Measurements from ENCODE around the gene EXOC2. TPM values are rescaled to one million over a fixed set of nuclear protein-coding genes. Genes with fewer than 3 reads are reported as not detected.

The EXOC2 gene
- total RNA-seq, 1 donor from 2014 or later: 22.6 TPM

DNA sequence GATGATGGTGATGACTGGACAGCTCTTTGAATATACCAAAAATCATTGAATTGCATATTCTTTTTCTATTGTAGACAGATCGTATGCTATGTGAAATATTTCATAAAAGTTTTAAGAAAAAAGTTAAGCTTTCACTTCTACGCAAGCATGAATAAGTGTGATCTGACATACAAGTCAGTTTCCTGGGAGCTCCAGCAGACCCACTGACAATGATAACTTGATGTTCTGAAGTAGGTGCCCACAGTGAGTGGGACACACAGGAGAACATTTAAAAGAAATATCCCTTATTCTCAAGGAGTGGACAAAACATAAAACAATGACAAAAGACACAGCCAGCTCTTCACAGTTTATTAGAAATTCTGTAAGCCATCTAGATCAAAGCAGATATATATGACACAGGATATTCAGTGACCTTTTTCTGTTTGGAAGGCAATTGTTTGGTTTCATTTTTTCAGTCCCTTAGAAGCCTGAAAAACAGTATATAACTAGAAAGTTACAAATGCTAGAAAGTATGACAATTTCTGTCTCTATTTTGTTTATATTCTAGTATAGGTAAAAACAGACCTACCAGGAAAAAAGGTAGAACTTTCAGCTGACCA, 200.0 kb downstream of the EXOC2 start:
- no peak overlapping the region for H3K4me3 Mint-ChIP-seq
- H3K36me3 Mint-ChIP-seq (ENCODE audit: low read depth): peaks cover 29% of the 10 kb centered on the region
- H3K4me1 Mint-ChIP-seq: no peaks in the 10 kb centered on the region
- peaks cover 5% of the 10 kb centered on the region for H3K9me3 Mint-ChIP-seq
- no peak for DNase-seq (ENCODE audit: low read depth, low spot score)
- H3K27ac Mint-ChIP-seq (ENCODE audit: unreplicated experiment): no peak overlapping the region
- H3K27me3 Mint-ChIP-seq (ENCODE audit: low read depth): no peaks in the 10 kb centered on the region
- TF ChIP-seq, protein P1, sequence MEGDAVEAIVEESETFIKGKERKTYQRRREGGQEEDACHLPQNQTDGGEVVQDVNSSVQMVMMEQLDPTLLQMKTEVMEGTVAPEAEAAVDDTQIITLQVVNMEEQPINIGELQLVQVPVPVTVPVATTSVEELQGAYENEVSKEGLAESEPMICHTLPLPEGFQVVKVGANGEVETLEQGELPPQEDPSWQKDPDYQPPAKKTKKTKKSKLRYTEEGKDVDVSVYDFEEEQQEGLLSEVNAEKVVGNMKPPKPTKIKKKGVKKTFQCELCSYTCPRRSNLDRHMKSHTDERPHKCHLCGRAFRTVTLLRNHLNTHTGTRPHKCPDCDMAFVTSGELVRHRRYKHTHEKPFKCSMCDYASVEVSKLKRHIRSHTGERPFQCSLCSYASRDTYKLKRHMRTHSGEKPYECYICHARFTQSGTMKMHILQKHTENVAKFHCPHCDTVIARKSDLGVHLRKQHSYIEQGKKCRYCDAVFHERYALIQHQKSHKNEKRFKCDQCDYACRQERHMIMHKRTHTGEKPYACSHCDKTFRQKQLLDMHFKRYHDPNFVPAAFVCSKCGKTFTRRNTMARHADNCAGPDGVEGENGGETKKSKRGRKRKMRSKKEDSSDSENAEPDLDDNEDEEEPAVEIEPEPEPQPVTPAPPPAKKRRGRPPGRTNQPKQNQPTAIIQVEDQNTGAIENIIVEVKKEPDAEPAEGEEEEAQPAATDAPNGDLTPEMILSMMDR (conservative IDR thresholded peaks at IDR 0.05): no peak

DNA sequence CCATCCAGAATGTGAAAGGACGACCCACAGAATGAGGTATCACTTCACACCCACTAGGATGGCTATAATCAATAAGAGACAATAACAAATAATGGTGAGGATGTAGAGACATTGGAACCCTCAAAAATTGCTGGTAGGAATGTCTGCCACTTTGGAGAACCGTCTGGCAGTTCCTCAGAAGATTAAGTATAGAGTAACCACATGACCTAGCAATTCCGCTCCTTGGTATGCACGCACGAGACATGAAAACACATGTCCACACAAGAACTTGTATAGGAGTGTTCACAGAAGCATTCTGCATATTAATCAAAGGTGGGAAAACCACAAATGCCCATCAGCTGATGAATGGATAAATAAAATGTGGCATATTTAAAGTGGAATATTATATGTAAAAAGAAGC, 200.8 kb downstream of the EXOC2 start:
- Mint-ChIP-seq H3K27ac (ENCODE audit: unreplicated experiment) (no peak overlapping the region), H3K4me1 (no peaks in the 10 kb centered on the region), H3K36me3 (ENCODE audit: low read depth) (peaks cover 29% of the 10 kb centered on the region), H3K9me3 (peaks cover 5% of the 10 kb centered on the region), H3K4me3 (no peak overlapping the region), H3K27me3 (ENCODE audit: low read depth) (no peaks in the 10 kb centered on the region)
- DNase-seq (ENCODE audit: low read depth, low spot score): no peak
- TF ChIP-seq, protein P1 (conservative IDR thresholded peaks at IDR 0.05): no peak

DNA sequence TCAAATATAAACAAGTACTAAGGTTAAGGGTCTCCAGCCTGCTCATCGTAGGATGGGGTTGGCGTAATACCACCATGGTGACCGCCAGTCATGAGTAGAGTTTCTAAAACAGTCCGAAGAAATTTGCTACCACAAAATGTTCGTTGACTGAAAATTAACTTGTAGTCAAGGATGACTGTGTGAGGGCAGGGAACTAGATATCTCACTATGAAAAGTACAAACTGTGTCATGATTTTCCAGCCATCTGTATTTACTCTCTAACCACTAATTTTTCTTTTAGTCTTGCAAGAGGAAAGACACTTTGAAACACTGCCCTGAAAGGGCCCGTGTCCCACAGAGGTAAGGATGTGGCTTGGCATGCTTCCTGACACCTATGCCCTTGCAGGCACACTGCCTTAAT, 201.7 kb downstream of the EXOC2 start:
- Mint-ChIP-seq H3K4me3 (no peak overlapping the region), H3K9me3 (peaks cover 5% of the 10 kb centered on the region), H3K4me1 (no peaks in the 10 kb centered on the region), H3K27me3 (ENCODE audit: low read depth) (no peaks in the 10 kb centered on the region), H3K27ac (ENCODE audit: unreplicated experiment) (no peak overlapping the region), H3K36me3 (ENCODE audit: low read depth) (peaks cover 27% of the 10 kb centered on the region)
- TF ChIP-seq, protein P1 (conservative IDR thresholded peaks at IDR 0.05): no peak
- no peak for DNase-seq (ENCODE audit: low read depth, low spot score)

DNA sequence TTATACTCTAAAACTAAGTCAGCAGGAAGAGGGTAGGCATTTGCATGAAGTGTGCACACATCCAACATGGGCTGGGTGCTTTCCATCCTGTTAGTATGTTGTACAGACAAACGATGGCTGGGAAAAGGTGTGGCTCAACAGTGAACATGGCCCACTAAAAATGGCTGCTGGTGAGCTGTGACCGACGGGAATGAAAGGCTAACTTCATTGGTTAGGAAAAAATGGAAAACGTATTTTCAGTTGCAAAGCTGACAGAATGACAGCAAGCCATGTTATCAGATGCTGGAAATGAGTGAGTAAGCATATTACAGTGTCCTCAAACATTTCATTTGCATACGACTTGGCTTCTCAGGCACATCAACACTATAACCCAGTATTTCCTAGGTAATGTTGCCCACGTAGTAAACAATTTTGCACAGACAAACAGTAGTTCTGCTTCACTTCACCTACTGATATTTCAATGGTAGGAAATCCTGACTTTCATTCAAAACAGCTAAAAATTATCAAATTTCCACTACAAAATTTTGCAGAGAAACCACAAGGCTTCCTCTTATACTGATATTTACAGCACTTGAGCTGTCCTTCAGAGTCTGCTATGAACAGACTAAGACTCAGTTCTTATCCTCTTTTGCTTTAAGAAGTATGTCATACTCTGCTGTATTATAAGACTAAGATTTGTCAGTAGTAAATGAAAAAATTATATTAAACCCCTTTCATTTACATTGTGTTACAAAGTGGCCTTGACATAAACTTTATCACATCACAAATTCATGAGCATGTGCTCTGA, 202.5 kb downstream of the EXOC2 start:
- Mint-ChIP-seq H3K27me3 (ENCODE audit: low read depth) (no peaks in the 10 kb centered on the region), H3K36me3 (ENCODE audit: low read depth) (peaks cover 22% of the 10 kb centered on the region), H3K9me3 (peaks cover 5% of the 10 kb centered on the region), H3K27ac (ENCODE audit: unreplicated experiment) (no peak overlapping the region), H3K4me3 (no peak overlapping the region), H3K4me1 (no peaks in the 10 kb centered on the region)
- TF ChIP-seq, protein P1 (conservative IDR thresholded peaks at IDR 0.05): no peak
- no peak for DNase-seq (ENCODE audit: low read depth, low spot score)

DNA sequence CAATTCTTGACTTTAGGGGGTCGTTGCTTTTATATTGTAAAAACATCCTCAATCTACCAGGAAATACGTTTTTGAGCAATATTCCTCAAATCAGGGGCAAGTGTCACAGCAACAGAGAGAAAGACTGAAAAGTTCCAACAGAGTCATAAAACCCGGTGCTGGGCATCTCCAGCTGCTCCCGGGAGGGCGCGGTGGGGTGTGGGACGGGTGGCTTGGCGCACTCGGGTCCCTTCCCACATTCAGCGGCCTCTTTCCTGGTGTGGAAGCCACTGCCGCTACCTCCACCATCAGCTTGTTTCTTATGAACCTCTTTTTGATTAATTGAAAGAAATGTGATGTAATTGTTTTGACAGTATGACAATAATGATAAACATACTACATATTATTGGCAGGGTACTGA, 203.2 kb downstream of the EXOC2 start:
- peaks cover 19% of the 10 kb centered on the region for H3K36me3 Mint-ChIP-seq (ENCODE audit: low read depth)
- H3K9me3 Mint-ChIP-seq: peaks cover 5% of the 10 kb centered on the region
- H3K4me3 Mint-ChIP-seq: no peak overlapping the region
- H3K4me1 Mint-ChIP-seq: no peaks in the 10 kb centered on the region
- no peak overlapping the region for H3K27ac Mint-ChIP-seq (ENCODE audit: unreplicated experiment)
- no peaks in the 10 kb centered on the region for H3K27me3 Mint-ChIP-seq (ENCODE audit: low read depth)
- TF ChIP-seq, protein P1 (conservative IDR thresholded peaks at IDR 0.05): no peak
- DNase-seq (ENCODE audit: low read depth, low spot score): no peak

Data from neural crest cell (in vitro differentiated cells).